GM19455 (cell line): Measurements from ENCODE around the gene JPT2.
"Not testable (repeated sequence)": the region's sequence is repeated elsewhere in the genome, so short reads cannot be mapped to it uniquely, and the experiment has no call there.

Experiments
- ATAC-seq: cut with Tn5 transposase; IDR thresholded peaks from one replicate; pipeline ENCODE4 v1.9.1; 2021; ENCODE audit not compliant: unreplicated experiment

JPT2 gene

DNA sequence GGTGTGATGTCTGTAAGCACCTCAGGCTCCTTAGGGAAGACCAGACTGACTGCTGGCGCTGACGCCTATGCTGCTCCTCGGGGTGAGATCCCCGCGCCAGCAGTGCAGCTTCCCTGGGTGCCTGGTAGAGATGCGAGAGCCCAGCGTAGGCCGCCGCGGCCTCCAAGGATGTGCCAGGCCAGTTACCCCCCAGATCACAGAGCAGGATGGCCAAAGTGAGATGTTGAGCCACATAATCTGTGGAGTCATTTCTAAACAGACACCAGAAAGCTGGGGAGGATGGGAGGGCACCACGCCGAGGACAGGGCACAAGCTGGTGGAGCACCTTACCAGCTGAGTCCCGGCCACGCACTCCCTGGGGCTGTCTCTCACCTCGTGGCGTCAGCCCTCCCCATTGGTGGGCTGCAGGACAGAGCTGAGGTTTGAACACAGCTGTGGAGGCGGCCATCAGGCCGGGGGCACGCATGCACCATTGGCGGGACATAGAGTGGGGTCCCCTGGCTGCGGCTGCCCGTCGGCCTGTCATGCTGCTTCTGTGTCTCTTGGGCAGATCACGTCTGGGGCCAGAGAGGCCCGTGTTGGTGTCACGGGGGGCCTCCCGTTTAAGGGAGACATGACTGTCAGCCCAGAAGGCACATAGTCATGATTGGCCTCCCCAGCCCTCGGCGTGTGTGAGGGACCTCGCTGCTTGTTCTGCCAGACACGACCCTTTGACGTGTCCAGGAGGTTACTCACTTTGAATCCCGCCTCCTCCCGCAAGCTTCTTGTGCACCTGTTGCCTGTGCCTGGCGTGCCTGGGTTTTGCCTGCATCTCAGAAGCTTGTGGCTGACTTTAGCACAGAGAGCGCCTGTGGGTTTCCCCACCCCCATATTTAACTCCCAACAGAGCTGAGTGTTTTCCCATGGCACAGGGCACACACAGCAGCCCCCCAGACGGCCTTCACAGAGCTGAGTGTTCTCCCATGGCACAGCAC, 49.9 kb downstream of the JPT2 start:
- no peak for ATAC-seq

- no peak for ATAC-seq
Measured at GRCh38 chr16:1729026-1729425, 50.9 kb downstream of the JPT2 start.

DNA sequence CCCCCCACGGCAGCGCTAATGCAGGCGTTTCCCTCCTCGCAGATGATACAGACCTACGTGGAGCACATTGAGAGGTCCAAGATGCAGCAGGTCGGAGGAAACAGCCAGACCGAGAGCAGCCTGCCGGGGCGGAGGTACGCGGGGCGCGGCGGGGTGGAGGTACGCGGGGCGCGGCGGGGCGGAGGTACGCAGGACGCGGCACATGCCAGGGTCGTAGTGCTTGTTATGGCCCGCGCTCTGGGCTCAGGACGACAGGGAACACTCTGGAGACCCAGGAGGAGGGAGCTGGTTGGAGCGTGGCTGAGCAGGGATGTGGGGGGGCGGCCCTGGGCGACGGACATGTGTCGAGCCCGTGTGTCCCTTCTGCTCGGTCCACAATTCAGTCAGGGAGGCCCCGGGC, 51.4 kb downstream of the JPT2 start:
- no peak for ATAC-seq

DNA sequence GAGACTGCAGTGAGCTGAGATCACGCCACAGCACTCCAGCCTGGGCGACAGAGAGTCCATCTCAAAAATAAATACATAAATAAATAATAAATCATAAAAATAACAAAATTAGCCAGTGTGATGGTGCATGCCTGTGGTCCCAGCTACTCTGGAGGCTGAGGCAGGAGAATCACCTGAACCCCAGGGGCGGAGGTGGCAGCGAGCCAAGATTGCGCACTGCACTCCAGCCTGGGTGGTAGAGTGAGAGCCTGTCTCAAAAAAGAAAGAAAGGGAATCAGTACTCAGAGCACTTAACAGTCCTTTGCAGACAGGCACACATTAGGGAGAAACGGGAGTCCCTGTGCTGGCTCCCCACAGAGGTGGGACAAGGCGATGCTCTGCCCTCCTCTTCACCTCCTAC, 53.0 kb downstream of the JPT2 start:
- ATAC-seq = no peak

DNA sequence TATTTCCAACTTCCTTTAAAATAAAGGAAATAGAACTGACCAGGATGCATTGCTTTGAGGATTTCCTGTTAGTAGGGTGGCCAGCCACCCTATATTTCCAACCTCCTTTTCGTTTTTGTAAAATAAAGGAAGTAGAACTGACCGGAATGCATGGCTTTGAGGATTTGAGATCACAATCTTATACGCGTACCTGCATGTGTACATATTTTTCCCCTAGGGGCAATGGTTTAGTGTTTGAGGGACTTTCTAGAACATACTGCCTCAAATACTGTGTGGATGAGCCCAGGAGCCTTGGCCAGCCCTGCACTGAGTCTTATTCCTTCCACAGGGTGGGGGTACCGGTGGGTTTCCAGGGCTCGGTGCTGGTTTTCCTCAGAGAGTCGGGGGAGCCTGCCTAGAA, 53.5 kb downstream of the JPT2 start:
- ATAC-seq = no peak

GRCh38 chr16:1732071-1732470, 54.0 kb downstream of the JPT2 start:
- no peak for ATAC-seq

- not testable (repeated sequence) for ATAC-seq
Measured at GRCh38 chr16:1732551-1732987, 54.5 kb downstream of the JPT2 start.

DNA sequence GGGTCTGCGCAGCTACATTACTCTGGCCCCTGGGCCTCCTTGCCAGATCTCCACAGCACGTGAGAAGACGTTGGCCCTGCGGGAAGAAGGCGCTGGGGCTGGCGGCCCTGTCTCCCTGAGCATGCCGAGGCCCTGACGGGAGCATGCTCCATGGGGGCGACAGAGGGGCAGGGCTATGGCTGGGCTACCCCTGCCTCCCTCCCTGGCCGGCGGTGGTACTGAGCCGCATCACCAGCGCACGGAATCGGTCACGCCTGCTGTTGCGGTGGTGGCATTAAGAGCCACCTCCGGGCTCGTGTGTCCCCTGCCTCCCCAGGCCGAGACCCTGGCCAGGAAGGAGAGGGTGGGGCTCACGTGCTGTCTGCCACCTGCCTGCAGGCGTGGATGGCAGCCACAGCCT, 56.0 kb downstream of the JPT2 start:
- no peak for ATAC-seq

GRCh38 chr16:1734816-1735215, 56.7 kb downstream of the JPT2 start:
- no peak for ATAC-seq

DNA sequence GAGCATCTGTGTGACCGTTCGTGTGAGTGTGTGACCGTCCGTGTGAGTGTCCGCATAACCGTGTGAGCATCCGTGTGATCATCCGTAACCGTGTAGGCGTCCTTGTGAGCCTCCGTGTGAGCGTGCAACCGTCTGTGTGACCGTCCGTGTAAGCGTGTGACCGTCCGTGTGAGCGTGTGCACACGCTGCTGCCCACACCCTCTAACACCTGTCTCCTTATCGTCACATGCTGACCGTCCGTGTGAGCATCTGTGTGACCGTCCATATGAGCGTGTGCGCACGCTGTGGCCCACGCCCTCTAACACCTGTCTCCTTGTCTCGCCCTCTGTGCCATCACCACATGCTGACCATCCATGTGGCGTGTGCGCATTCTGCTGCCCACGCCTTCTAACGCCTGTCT, 62.2 kb downstream of the JPT2 start:
- no peak for ATAC-seq

- ATAC-seq = no peak
Measured at GRCh38 chr16:1740781-1741490, 62.9 kb downstream of the JPT2 start.

DNA sequence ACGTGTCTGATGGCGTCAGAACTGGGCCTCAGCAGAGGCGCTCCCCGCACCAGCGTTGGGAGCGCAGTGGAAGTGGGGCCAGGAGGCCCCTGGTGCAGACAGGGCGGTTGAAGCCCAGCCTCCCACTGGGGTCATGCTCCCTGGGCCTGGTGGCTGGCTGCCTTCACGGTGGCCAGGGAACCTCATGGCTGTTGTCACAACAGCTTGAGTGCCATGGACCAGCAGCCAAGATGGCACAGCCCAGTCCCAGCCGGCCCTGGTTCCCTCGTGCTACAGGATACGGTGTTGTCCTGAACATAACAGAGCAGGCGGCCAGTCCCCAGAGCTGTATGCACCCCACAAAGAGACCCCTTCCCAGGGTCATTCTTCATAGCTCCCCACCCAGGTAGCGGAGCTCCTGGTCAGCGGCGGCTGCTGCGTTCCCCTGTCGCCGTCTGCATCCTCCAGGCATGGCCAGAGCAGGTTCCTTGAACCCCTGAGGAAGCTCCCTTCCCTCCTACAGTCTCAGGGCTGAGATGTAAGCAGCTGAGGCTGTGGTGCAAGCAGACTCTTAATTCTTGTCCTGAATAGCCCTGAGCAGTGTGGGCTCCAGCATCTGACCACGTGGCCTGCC, 63.6 kb downstream of the JPT2 start:
- ATAC-seq = no peak

GRCh38 chr16:1743376-1744337, 65.6 kb downstream of the JPT2 start:
- ATAC-seq = no peak

DNA sequence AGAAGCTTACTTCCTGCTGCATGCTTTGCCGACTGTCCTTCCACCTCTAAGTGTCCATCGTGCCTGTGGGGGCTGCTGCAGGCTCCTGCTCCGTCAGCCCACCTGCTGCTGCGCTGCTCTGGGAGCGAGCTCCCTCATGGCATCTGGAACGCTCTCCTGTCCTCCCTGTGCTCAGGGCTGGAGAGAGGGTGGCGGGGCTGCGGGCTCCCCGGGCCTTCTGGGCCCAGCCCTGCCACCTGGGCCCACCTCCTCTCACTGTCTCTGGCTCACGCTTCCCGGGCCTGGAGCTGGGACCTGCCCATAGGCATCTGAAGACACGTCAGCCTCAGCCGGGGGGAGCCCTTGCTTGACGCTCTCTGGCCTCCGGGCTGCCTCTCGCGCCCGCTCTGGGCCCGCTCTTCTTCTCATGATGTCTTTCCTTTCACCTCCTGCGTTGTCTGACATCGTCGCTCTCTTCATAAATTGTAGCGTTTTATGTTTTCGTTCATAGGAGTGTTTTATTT, 66.3 kb downstream of the JPT2 start:
- no peak for ATAC-seq

DNA sequence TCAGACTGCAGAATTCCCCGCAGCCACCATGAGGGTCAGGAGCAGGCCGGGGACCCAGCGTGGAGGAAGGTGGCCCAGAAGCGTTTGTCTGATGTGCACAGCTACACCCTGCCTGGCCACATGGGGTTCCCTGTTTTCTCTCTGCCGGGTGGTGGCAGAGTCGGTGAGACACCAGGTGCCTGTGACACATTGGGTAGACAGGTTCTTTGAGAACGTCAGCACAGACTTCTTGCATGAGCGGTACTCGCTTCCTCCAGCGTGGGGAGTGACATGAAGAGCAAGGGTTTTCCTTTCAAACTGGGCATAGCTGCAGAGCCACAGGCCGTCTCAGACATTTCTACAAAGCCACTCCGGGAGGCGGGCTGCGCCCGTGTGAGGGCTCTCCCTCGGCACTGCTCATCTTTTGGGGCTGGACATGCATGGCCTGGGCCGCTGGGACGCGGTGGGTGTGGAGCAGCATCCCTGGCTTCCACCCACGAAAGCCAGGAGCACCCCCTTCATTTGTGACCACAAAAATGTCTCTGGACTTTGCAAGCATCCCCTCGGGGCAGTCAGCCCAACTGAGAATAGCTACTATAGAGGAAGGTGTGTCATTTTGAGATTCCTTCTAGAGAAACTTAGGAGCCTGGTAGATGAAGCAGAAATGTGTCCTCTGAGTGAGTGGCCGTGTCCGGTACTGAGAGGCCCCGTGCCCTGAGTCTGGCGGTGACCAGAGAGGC, 67.3 kb downstream of the JPT2 start:
- no peak for ATAC-seq

DNA sequence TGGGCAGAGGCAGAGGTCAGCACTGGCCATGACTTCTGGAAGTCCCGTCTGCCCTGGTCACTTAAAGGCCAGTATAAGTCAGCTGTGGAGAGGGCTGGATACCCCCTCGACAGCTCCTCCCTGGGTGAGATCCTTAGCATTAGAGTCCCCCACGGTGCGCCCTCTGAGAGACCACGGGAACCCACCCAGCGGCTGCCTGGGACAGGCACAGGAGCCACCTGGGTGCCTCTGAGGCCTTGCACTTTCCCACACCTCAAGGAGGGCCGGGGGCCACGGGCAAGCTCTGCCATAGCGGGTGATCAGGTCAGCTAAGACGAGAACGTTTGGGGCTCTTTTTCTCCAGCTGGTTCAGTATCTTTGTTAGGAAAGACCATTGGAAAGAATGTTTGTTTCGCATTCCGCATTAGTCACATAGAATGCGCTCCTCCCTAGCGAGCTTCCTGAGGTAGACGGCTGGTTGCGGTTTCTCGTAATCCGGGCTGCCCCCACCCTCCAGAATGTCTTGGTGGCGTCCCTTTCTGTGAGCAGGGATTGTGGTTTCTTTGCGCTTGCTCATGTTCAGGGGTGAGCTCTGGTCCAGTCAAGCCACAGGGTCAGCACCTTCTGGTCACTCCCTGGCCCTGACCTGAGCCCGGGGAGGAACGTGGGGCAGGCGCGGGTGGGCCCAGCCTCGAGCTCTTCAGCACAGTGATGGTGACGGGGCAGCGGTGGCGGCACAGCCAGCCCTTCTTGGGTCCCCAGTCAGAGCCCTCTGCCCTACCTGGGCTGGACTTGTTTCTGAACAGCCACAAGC, 68.0 kb downstream of the JPT2 start:
- ATAC-seq = no peak

DNA sequence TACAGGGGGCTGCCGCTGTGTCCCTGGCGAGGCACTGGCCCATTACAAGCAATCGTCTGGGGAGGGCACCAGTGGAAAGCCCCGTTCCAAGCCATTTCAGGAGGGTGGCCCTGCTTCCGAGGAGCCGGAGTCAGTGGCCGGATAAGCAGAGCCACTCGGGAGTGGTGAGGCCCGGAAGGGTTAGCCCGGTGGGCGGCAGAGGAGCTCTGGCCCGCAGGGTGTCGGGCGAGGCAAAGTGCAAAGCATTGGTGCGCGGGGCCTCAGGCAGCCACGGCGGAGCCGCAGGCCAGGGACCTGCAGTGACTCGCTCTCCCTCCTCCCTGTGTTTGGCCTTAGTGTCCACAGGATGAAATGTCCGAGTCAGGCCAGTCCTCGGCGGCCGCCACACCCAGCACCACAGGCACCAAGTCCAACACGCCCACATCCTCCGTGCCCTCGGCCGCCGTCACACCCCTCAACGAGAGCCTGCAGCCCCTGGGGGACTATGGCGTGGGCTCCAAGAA, 68.7 kb downstream of the JPT2 start:
- no peak for ATAC-seq

DNA sequence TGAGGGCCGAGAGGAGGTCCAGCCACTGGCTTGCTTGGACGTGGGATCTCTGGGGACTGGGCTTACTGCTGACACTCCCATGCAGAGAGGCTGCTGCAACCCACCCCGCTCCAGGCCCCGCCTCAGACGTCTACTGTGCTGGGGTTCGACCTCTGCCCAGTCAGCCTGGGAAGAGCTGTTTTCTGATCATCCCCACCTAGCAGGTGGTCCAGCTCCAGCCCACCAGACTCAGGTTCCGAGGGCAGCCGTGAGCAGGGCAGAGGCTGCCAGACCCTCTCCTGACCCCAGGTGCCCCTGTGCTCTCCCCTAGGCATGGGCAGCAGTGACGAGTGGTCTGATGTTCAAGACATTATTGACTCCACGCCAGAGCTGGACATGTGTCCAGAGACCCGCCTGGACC, 69.9 kb downstream of the JPT2 start:
- ATAC-seq = no peak
